Uterine smooth muscle cell (primary cell): ENCODE data around the gene STT3A. TPM values are rescaled to one million over a fixed set of nuclear protein-coding genes. Genes with fewer than 3 reads are reported as not detected.

ENCODE experiments used
- total RNA-seq: library from RNA; depleted of rRNA; stranded (reverse); fragments of >200 nt; gene quantifications from 2 replicates; pipeline ENCODE4 v1.2.3, GENCODE V29; 2014

The STT3A gene
- 274 and 300 TPM in 2 replicates for total RNA-seq

GRCh38 chr11:125592305-125593113 is at the start of gene STT3A:
TSS of gene STT3A (plus strand) at chr11:125592852. CDS start at chr11:125595916, 3,064 bp downstream.

GRCh38 chr11:125568970-125569914 is 23.4 kb upstream of the STT3A start, which contains the start of gene EI24:
TSS of gene EI24 (plus strand) at chr11:125569477. CDS start at chr11:125572528, 3,051 bp downstream.

GRCh38 chr11:125624756-125625213 is 32.1 kb downstream of the STT3A start, which contains the start of gene CHEK1:
TSS of gene CHEK1 (plus strand) at chr11:125625163. CDS start at chr11:125626769, 1,606 bp downstream.

Other genes starting within 250 kb of the STT3A start
- 59.5 and 78.5 TPM in 2 replicates for gene FEZ1, start 96.6 kb upstream of the STT3A start, total RNA-seq
- gene EI24, start 23.4 kb upstream of the STT3A start, total RNA-seq: 89.2 and 106 TPM in 2 replicates
- gene CHEK1, start 32.3 kb downstream of the STT3A start, total RNA-seq: 28.0 and 61.2 TPM in 2 replicates
- gene ACRV1, start 88.0 kb downstream of the STT3A start, total RNA-seq: not detected in 2 replicates
- gene PATE1, start 153.4 kb downstream of the STT3A start, total RNA-seq: not detected in 2 replicates
- gene PATE2, start 186.0 kb downstream of the STT3A start, total RNA-seq: 0.12 and 0.22 TPM in 2 replicates
- not detected in 2 replicates for gene PATE3, start 195.3 kb downstream of the STT3A start, total RNA-seq
- gene PATE4, start 240.5 kb downstream of the STT3A start, total RNA-seq: not detected in 2 replicates